ENCODE measurements around the gene CLTCL1.
A peak's percentile ranks its signal among the peaks of the same experiment; 100 is the strongest.

Gene CLTCL1

DNA sequence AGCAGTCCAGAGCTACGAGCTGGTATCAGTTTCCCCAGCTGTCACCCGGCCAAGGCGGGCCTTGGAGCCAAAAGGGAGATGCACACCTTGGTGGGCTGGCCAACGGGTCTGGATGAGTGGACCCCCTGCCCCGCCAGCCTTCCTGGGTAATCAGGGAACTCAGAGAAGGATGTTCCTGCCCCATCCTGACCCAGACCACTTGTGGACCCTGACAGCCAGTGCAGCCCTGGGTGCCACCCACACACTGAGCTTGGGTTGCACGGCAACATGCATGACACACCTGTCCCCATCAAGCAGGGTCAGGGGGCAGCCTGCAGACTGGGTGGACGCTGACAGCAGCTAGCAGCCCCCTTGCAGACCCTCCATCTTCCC is 121.6 kb downstream of the CLTCL1 start:
- Histone ChIP-seq H3K36me3 (peaks cover 3% of the 10 kb centered on the region), H3K27ac (no peak overlapping the region), H3K9me3 (ENCODE audit: severe bottlenecking) (no peaks in the 10 kb centered on the region), H3K4me3 (ENCODE audit: low read depth, low read length) (peak overlapping the region; percentile 48; the same call in 1 of the 2 replicates), H3K27me3 (ENCODE audit: insufficient read depth, low read depth, severe bottlenecking) (peaks cover 52% of the 10 kb centered on the region)
- DNase-seq, result no peak
- TF ChIP-seq, protein P1, sequence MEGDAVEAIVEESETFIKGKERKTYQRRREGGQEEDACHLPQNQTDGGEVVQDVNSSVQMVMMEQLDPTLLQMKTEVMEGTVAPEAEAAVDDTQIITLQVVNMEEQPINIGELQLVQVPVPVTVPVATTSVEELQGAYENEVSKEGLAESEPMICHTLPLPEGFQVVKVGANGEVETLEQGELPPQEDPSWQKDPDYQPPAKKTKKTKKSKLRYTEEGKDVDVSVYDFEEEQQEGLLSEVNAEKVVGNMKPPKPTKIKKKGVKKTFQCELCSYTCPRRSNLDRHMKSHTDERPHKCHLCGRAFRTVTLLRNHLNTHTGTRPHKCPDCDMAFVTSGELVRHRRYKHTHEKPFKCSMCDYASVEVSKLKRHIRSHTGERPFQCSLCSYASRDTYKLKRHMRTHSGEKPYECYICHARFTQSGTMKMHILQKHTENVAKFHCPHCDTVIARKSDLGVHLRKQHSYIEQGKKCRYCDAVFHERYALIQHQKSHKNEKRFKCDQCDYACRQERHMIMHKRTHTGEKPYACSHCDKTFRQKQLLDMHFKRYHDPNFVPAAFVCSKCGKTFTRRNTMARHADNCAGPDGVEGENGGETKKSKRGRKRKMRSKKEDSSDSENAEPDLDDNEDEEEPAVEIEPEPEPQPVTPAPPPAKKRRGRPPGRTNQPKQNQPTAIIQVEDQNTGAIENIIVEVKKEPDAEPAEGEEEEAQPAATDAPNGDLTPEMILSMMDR (IDR thresholded peaks at IDR 0.05; ENCODE audit: low read depth, low read length), result no peak

DNA sequence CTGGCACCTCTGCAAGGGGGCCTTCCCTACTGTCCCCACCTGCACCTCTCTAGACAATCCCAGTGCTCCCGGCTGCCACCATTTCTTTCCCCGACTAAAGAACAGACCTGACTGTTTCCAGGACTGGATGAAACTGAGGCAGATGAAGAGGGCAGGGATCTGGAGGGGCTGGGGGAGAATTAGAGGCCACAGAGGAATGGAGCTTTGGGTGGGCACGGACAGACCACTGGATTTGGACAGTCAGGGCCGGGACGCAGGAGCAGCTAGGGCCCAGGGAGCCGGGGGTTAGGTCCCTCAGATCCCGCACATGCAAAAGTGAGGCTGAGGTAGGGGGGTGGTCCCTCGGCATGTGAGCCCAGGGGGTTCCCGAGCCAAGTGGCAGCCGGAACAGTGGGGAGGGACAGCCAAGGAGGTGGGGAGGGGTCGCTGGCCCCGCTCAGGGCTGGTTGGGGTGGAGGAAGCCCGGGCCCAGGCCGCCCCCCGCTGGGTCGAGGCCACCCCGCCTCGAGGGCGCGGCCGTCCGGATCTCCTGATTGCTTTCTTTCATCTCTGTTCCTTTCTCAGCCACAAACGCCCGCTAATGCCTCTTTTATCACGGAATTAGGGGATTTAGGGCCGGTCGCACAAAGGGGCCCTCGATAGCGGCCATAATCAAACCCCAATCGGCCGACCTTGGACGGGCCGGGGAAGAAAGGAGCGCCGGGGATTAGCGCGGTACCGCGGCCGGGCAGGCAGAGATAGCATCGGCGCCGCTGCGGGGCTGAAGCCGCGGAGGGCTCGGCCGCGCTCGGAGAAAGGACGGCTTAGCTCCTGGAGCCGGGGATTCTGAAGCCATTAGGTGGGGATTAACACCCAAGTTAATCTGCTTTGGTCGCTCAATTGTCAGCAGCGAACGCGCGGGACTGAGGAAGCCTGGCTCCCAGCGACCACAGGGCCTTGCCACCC is 122.2 kb downstream of the CLTCL1 start:
- DNase-seq, result peak; percentile 86
- TF ChIP-seq, protein P1 (IDR thresholded peaks at IDR 0.05; ENCODE audit: low read depth, low read length), result no peak
- H3K4me3 ChIP-seq (ENCODE audit: low read depth, low read length), result peak overlapping the region; percentile 48

DNA sequence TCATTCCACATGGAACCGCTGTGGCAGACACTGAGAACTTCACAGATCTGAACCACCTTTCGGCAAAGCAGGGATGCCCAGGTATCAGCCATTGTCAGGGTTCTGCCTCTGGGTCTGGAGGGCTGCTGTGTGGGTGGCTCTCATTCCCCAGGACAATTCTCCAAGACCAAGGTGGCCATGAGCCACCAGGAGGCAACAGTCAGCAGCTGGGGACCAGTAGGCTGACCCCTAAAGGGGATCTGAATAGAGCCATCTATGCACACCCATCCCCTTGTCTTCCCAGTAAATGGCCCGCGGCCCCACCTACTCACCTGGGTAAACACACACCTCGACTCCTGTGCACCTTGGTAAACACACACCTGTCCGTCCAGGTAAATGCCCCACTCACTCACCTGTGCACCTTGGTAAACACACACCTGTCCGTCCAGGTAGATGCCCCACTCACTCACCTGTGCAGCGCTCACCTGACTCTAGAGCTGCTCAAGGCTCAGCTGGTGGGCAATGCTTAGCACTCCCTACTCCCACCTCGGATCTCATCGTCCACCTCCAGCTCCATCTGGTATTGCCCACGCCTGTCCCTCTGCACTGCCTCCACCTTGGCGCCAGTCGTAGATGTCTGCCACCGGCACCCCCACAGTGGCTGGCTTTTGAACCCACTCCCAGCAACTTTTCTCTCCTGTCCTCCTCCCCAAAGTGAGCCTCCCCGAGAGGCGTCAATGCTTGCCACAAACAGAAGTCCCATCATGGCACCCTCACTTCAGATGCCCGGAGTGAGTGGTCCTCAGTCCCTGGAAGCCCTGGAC is 123.2 kb downstream of the CLTCL1 start:
- H3K27ac ChIP-seq, result no peak overlapping the region
- H3K36me3 ChIP-seq, result no peaks in the 10 kb centered on the region; the same call in none of the 2 replicates
- DNase-seq, result no peak
- peaks cover 52% of the 10 kb centered on the region for H3K27me3 ChIP-seq (ENCODE audit: insufficient read depth, low read depth, severe bottlenecking)
- peaks cover 9% of the 10 kb centered on the region for H3K9me3 ChIP-seq (ENCODE audit: severe bottlenecking)
- no peak overlapping the region for H3K4me3 ChIP-seq (ENCODE audit: low read depth, low read length)
- TF ChIP-seq, protein P1 (IDR thresholded peaks at IDR 0.05; ENCODE audit: low read depth, low read length), result peak; percentile 45

More for the DNA sequence above, 122.2 kb downstream of the CLTCL1 start:
- H3K27ac ChIP-seq, result peak overlapping the region; percentile 41
- peaks cover 3% of the 10 kb centered on the region for H3K36me3 ChIP-seq
- H3K27me3 ChIP-seq (ENCODE audit: insufficient read depth, low read depth, severe bottlenecking), result peaks cover 52% of the 10 kb centered on the region
- H3K9me3 ChIP-seq (ENCODE audit: severe bottlenecking), result peaks cover 4% of the 10 kb centered on the region

DNA sequence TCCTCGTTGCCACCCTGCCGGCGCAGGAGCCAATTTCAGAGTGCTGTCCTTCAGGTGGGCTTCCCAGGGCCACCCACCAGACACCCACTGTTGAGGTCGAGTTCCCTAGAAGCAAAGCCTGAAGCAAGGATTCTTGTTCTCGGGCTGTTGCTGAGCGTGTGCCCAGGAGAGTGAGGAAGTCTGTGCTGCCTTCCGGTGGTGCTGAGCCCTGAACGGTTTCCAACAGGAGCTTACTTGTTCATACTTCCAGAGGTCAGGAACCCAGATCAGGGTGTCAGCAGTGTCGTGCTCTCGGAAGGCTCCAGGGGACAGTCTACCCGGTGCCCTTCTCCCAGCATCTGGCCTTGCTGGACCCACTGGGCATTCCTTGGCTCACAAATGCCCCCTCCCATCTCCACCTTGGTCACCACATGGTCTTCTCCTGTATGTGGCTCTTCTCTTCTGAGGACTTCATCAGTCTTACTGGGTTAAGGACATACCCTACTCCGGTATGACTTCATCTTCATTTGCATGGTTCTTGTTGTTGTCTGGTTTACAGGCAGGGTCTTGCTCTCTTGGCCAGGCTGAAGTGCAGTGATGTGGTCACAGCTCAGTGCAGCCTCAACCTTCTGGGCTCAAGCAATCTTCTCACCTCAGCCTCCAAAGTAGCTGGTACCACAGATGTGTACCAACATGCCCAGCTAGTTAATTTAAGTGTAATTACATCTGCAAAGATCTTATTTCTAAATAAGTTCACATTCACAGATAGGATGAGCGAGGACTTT is 124.2 kb downstream of the CLTCL1 start:
- Histone ChIP-seq H3K4me3 (ENCODE audit: low read depth, low read length) (no peak overlapping the region), H3K36me3 (no peaks in the 10 kb centered on the region; the same call in none of the 2 replicates), H3K27ac (no peak overlapping the region), H3K9me3 (ENCODE audit: severe bottlenecking) (peaks cover 9% of the 10 kb centered on the region), H3K27me3 (ENCODE audit: insufficient read depth, low read depth, severe bottlenecking) (peaks cover 52% of the 10 kb centered on the region)
- no peak for DNase-seq
- TF ChIP-seq, protein P1 (IDR thresholded peaks at IDR 0.05; ENCODE audit: low read depth, low read length), result no peak

DNA sequence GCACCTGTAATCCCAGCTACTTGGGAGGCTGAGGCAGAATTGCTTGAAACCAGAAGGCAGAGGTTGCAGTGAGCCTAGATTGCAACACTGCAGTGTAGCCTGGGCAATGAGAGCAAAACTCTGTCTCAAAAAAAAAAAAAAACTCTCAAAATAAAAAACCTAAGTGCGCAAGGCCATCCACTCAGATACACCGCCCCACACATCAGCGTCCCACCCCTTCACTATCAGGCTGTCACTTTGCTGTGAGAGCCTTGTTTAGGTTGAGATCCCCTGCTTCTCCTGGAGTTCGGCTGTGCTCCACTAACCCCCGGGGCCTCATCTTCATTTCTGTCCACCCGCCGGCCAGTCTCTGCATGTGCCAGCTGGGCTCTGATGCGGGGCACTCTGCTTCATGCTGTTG is 125.1 kb downstream of the CLTCL1 start:
- peaks cover 52% of the 10 kb centered on the region for H3K27me3 ChIP-seq (ENCODE audit: insufficient read depth, low read depth, severe bottlenecking)
- TF ChIP-seq, protein P1 (IDR thresholded peaks at IDR 0.05; ENCODE audit: low read depth, low read length), result no peak
- no peak overlapping the region for H3K27ac ChIP-seq
- no peaks in the 10 kb centered on the region; the same call in 1 of the 2 replicates for H3K36me3 ChIP-seq
- DNase-seq, result no peak
- peaks cover 9% of the 10 kb centered on the region for H3K9me3 ChIP-seq (ENCODE audit: severe bottlenecking)
- no peak overlapping the region for H3K4me3 ChIP-seq (ENCODE audit: low read depth, low read length)

Data from WERI-Rb-1 (cell line).